GM12864 (cell line): ENCODE results near the gene SERPINE2.

Source experiments
- DNase-seq: peaks from one replicate; pipeline ENCODE4 v3.0.0-alpha.2; 2011; ENCODE audit warnings: low read depth
- H3K4me3 ChIP-seq: 2 replicates; pipeline ENCODE4 v1.5.1; 2011; ENCODE audit warnings: mild to moderate bottlenecking, low read depth, low read length, control low read depth
- CTCF ChIP-seq: IDR thresholded peaks from 2 replicates; pipeline ENCODE4 v1.5.1; 2011; ENCODE audit warnings: low read depth, mild to moderate bottlenecking, moderate library complexity, low read length, control low read depth, inconsistent platforms; ENCODE audit errors: missing control alignments

SERPINE2 gene

GRCh38 chr2:224038049-224038829 is 847 bp downstream of the SERPINE2 start:
- TF ChIP-seq CTCF: no peak
- DNase-seq: no peak
- H3K4me3 ChIP-seq: peak overlapping the region; percentile 40

DNA sequence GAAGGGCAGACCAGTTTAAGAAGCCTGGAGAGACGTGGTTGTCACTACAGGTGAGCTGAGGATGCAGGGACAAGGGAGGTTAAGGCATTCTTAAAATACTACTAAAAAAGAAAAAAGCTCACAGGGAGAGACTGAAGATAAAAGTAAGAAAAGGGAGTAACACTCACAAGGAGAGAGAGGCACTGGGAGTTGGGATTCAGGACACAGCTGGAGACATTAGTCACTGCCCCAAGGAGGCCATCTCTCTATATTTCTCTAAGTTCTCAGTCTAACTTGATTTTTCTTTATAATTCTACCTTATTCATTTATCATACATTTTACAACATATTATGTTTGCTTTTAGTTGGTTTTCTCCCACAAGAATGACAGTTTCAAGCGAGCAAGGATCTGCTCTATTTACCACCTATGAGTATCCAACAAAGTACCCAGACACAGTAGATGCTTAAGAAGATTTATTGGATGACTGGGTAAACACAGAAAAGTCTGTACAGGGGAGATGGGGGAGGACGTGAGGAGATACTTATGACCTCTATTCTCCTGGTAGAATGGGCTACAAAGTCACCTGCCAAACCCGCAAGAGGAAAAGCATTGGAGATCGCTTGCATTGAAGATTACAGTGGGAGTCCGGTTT is 2.2 kb downstream of the SERPINE2 start:
- TF ChIP-seq CTCF: no peak
- DNase-seq: no peak
- no peak overlapping the region for H3K4me3 ChIP-seq

DNA sequence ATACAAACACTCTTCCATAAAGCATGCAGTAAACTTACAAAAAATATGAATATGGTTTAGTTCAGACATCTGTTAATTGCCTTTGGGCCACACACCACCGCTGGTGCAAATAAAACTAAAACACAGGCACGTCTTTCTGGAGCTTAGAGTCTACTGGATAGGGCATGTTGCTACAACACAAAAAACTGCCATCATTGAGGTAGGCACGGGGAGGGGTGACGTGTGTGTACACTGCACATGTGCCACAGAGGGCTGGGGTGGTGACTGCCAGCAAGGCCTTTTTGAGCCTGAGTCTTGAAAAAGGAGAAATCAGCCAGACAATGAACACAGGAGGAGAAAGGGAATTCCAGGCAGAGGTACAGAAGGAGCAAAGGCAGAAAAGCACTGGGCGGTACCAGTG is 5.1 kb downstream of the SERPINE2 start:
- no peak overlapping the region for H3K4me3 ChIP-seq
- no peak for TF ChIP-seq CTCF
- no peak for DNase-seq

DNA sequence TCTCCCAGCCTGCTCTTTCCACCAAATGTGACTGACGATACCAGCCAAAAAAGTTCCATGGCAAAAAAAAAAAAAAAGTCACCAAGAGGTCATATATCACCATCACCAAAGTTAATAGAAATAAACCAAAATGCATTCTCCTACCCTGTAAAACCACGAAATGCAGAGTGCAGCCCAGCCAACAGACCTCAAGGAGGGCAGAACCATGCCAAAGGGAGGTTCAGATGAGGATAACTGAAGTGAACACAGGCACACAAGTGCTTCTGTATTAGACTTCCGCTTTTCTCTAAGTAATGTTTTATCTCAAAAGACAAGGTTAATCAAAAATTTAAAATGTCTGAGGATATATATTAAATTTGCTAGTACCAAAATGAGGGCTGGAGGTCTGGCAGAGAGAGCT is 5.5 kb downstream of the SERPINE2 start:
- H3K4me3 ChIP-seq: no peak overlapping the region
- no peak for DNase-seq
- TF ChIP-seq CTCF: no peak

- TF ChIP-seq CTCF: no peak
- DNase-seq: no peak
- no peak overlapping the region for H3K4me3 ChIP-seq
Measured at GRCh38 chr2:224032283-224032682, 6.8 kb downstream of the SERPINE2 start.

DNA sequence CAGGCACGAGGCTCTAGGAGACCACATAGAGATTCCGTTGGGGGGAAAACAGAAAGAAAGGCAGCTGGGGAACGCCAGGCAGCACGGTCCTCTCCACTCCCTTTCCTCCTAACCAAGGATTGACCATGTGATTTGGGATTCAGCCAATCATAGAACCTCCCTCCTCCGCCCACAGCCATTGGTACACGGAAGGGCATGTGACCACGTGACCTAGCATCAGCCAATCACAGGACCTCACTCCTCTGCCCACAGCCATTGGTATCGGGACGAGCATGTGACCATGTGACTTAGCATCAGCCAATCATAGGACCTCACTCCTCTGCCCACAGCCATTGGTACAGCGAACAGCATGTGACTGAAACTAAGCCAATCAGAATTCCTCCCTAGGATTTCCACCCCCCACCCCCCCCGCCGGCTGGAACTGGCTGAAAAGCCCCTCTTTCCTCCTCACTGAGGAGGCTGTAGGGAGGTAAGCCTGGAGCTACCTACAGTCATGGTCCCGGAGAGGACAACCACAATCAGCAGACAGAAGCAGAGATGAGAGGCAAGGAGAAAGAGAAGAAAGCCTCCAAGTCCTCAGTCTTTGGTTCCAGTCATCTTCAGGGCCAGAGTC is 7.6 kb downstream of the SERPINE2 start:
- H3K4me3 ChIP-seq: no peak overlapping the region
- peak; percentile 25 for DNase-seq
- TF ChIP-seq CTCF: no peak

DNA sequence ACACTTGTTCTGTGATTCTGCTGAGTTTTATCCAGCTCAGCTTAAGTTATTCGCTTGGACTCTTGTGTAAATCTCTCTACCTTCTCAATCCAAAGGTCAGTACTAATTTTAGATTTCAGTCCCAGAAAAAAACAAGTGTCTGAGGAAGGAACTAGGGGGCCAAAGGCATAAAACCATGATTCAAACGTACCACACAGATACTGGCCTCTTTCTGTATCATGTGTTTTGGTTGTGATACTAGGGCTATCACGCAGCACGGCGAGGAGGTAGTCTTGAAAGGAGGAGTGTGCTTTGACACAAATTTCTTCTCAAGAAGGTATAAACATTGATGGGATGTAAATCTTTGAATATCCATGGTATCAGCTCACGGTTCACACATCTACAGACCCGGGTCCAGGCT is 8.3 kb downstream of the SERPINE2 start:
- H3K4me3 ChIP-seq: no peak overlapping the region
- TF ChIP-seq CTCF: no peak
- no peak for DNase-seq
